H1 (cell line): ENCODE measurements around the gene TCERG1L. TPM values are rescaled to one million over a fixed set of nuclear protein-coding genes. Genes with fewer than 3 reads are reported as not detected.

Experiments used
- CTCF ChIA-PET: fragments of 300-600 bp; sonication (Branson Sonifier 250); formaldehyde crosslinking; loops from one replicate; lab custom pipeline; 2021; ENCODE audit not compliant: partially characterized antibody; lab: Charles Lee
- POLR2A ChIA-PET: fragments of 300-600 bp; sonication (Branson Sonifier 250); formaldehyde crosslinking; loops from one replicate; lab custom pipeline; 2021; ENCODE audit warnings: inconsistent platforms; ENCODE audit not compliant: partially characterized antibody; lab: Charles Lee
- DNase-seq, 2 experiments: peaks; one replicate each; pipeline versions ENCODE4 v3.0.0 to v3.0.0-alpha.2; 2010 to 2022; ENCODE audit warnings: low spot score in 2 of 2, low read depth in 1 of 2, mixed read lengths in 1 of 2
- FAIRE-seq: peaks from 2 replicates; lab custom pipeline; 2011; peaks lifted over from hg19 to GRCh38; lab: Jason Lieb, UNC
- H2AFZ ChIP-seq: 2 replicates; pipeline ENCODE4 v1.8.1; 2012; ENCODE audit warnings: low read length, inconsistent platforms
- H2AK5ac ChIP-seq: 2 replicates; pipeline ENCODE4 v1.6.1; 2013; ENCODE audit warnings: low read depth, low read length
- H2BK120ac ChIP-seq: replicated peaks from 2 replicates; pipeline ENCODE3; 2013; ENCODE audit warnings: low read depth, low read length, inconsistent platforms
- H2BK12ac ChIP-seq: 2 replicates; pipeline ENCODE4 v1.6.1; 2013; ENCODE audit warnings: low read depth, low read length
- H2BK15ac ChIP-seq: 2 replicates; pipeline ENCODE4 v1.6.1; 2013; ENCODE audit warnings: low read length
- H2BK20ac ChIP-seq: 2 replicates; pipeline ENCODE4 v1.6.1; 2013; ENCODE audit warnings: low read length
- H2BK5ac ChIP-seq: 2 replicates; pipeline ENCODE4 v1.6.1; 2013; ENCODE audit warnings: low read depth, low read length
- H3K14ac ChIP-seq: 2 replicates; pipeline ENCODE4 v1.6.1; 2013; ENCODE audit warnings: inconsistent platforms; ENCODE audit not compliant: insufficient read length
- H3K18ac ChIP-seq: 2 replicates; pipeline ENCODE4 v1.6.1; 2013; ENCODE audit warnings: low read length; ENCODE audit errors: extremely low read depth
- H3K23ac ChIP-seq: 2 replicates; pipeline ENCODE4 v1.6.1; 2013; ENCODE audit warnings: inconsistent platforms; ENCODE audit not compliant: insufficient read length
- H3K23me2 ChIP-seq: 2 replicates; pipeline ENCODE4 v1.6.1; 2013; ENCODE audit warnings: low read depth, low read length
- H3K27ac ChIP-seq: 2 replicates; pipeline ENCODE4 v1.6.1; 2011; ENCODE audit warnings: low read depth, low read length, inconsistent platforms
- H3K27me3 ChIP-seq, 4 experiments: replicated peaks in 1 of 4; 1 replicate in 1 of 4; 2 replicates in 3 of 4; pipeline versions ENCODE4 v1.6.1 to v1.8.1; 2011 to 2013; ENCODE audit warnings: low read length in 3 of 4, mild to moderate bottlenecking in 3 of 4, inconsistent platforms in 2 of 4, mixed read lengths in 2 of 4, moderate library complexity in 1 of 4; ENCODE audit not compliant: control insufficient read depth in 3 of 4, insufficient read depth in 3 of 4; ENCODE audit errors: extremely low read depth in 1 of 4
- H3K36me3 ChIP-seq, 4 experiments: 2 replicates each; pipeline versions ENCODE4 v1.6.1 to v1.8.1; 2011 to 2013; ENCODE audit warnings: mild to moderate bottlenecking in 4 of 4, low read length in 3 of 4, moderate library complexity in 2 of 4, control low read depth in 1 of 4, inconsistent platforms in 1 of 4; ENCODE audit not compliant: insufficient read depth in 4 of 4, control insufficient read depth in 2 of 4
- H3K4ac ChIP-seq: replicated peaks from 2 replicates; pipeline ENCODE3; 2013; ENCODE audit warnings: low read length, low read depth, mixed read lengths, inconsistent platforms; ENCODE audit not compliant: insufficient read length
- H3K4me1 ChIP-seq, 4 experiments: replicated peaks in 1 of 4; 1 replicate in 1 of 4; 2 replicates in 3 of 4; pipeline versions ENCODE4 v1.6.1 to v1.8.1; 2011 to 2013; ENCODE audit warnings: low read length in 3 of 4, inconsistent platforms in 2 of 4, mixed read lengths in 1 of 4; ENCODE audit not compliant: insufficient read depth in 4 of 4, control insufficient read depth in 3 of 4
- H3K4me2 ChIP-seq, 2 experiments: 2 replicates each; pipeline versions ENCODE4 v1.6.1 to v1.8.1; 2011 to 2013; ENCODE audit warnings: low read depth in 2 of 2, low read length in 2 of 2, control low read depth in 1 of 2, inconsistent platforms in 1 of 2, mild to moderate bottlenecking in 1 of 2; ENCODE audit not compliant: insufficient read depth in 1 of 2
- H3K4me3 ChIP-seq, 4 experiments: fragments of 200-600, 300-600 bp in 1 of 4; sonication (generic), shearing (Covaris generic), sonication (Bioruptor Twin) in 1 of 4; 2 replicates each; pipeline versions ENCODE4 v1.5.1 to v1.8.1; 2011 to 2016; ENCODE audit warnings: low read length in 4 of 4, low read depth in 3 of 4, control low read depth in 2 of 4, inconsistent platforms in 2 of 4, mild to moderate bottlenecking in 2 of 4, mixed read lengths in 1 of 4, moderate library complexity in 1 of 4; ENCODE audit not compliant: insufficient read depth in 2 of 4; ENCODE audit errors: extremely low read depth in 1 of 4
- H3K56ac ChIP-seq: replicated peaks from 2 replicates; pipeline ENCODE3; 2013; ENCODE audit warnings: low read depth, mild to moderate bottlenecking, mixed read lengths, low read length, inconsistent platforms; ENCODE audit not compliant: insufficient read length
- H3K79me1 ChIP-seq: 2 replicates; pipeline ENCODE4 v1.6.1; 2013; ENCODE audit warnings: low read depth, low read length, control low read depth
- H3K79me2 ChIP-seq, 2 experiments: 2 replicates each; pipeline versions ENCODE4 v1.6.1 to v1.8.1; 2012 to 2013; ENCODE audit warnings: low read length in 2 of 2, mild to moderate bottlenecking in 2 of 2, inconsistent platforms in 1 of 2; ENCODE audit not compliant: insufficient read depth in 2 of 2, control insufficient read depth in 1 of 2
- H3K9ac ChIP-seq, 4 experiments: replicated peaks in 1 of 4; 1 replicate in 1 of 4; 2 replicates in 3 of 4; pipeline versions ENCODE4 v1.6.1 to v1.8.1; 2011 to 2013; ENCODE audit warnings: low read depth in 3 of 4, low read length in 3 of 4, control low read depth in 2 of 4, mild to moderate bottlenecking in 2 of 4, moderate library complexity in 2 of 4, inconsistent platforms in 1 of 4; ENCODE audit errors: extremely low read depth in 1 of 4
- H3K9me3 ChIP-seq, 2 experiments: 2 replicates each; pipeline versions ENCODE4 v1.6.1 to v1.8.1; 2012 to 2013; ENCODE audit warnings: mild to moderate bottlenecking in 2 of 2, moderate library complexity in 2 of 2, control low read depth in 1 of 2, inconsistent platforms in 1 of 2, low read depth in 1 of 2, low read length in 1 of 2, mixed read lengths in 1 of 2; ENCODE audit not compliant: insufficient read depth in 2 of 2
- H4K20me1 ChIP-seq, 2 experiments: replicated peaks in 1 of 2; 2 replicates each; pipeline versions ENCODE3 to v1.8.1; 2011 to 2013; ENCODE audit warnings: inconsistent platforms in 2 of 2, low read length in 2 of 2, mild to moderate bottlenecking in 1 of 2; ENCODE audit not compliant: insufficient read depth in 2 of 2, control insufficient read depth in 1 of 2
- H4K5ac ChIP-seq: 2 replicates; pipeline ENCODE4 v1.6.1; 2013; ENCODE audit warnings: low read length, low read depth, mixed read lengths, inconsistent platforms; ENCODE audit not compliant: insufficient read length
- H4K8ac ChIP-seq: 2 replicates; pipeline ENCODE4 v1.8.0; 2013; ENCODE audit warnings: mild to moderate bottlenecking, moderate library complexity, low read length, inconsistent platforms; ENCODE audit not compliant: insufficient read depth; ENCODE audit errors: extremely low read depth
- H4K91ac ChIP-seq: replicated peaks from 2 replicates; pipeline ENCODE3; 2013; ENCODE audit warnings: low read length, mixed read lengths, inconsistent platforms; ENCODE audit not compliant: insufficient read length
- CHD1 ChIP-seq: IDR thresholded peaks from 2 replicates; pipeline ENCODE4 v1.6.1; 2012; ENCODE audit warnings: low read depth, low read length, improper control_type of control experiment
- EGR1 ChIP-seq: IDR thresholded peaks from 2 replicates; pipeline ENCODE4 v1.6.1; 2011; ENCODE audit warnings: low read depth, low read length, borderline replicate concordance
- FOSL1 ChIP-seq: IDR thresholded peaks from 2 replicates; pipeline ENCODE4 v1.6.1; 2011; ENCODE audit warnings: mild to moderate bottlenecking, low read depth, low read length, moderate library complexity; ENCODE audit not compliant: insufficient read depth
- MAFK ChIP-seq: IDR thresholded peaks from 2 replicates; pipeline ENCODE4 v1.6.1; 2012; ENCODE audit warnings: low read depth, mild to moderate bottlenecking, improper control_type of control experiment, low read length
- POU5F1 ChIP-seq: IDR thresholded peaks from 2 replicates; pipeline ENCODE4 v1.6.1; 2011; ENCODE audit warnings: low read depth, mild to moderate bottlenecking, low read length, moderate library complexity
- WGBS, 2 experiments: shearing (Covaris generic) in 1 of 2; methylation state at CpG; one replicate each; pipeline versions ENCODE4 v1.1.6 to v1.1.7; 2013 to 2015; ENCODE audit warnings: low lambda C conversion rate in 2 of 2, mixed read lengths in 2 of 2, inconsistent platforms in 1 of 2, low coverage in 1 of 2, missing lambda C conversion rate in 1 of 2; ENCODE audit not compliant: insufficient replicate concordance in 2 of 2, insufficient coverage in 1 of 2, insufficient read length in 1 of 2; ENCODE audit errors: extremely low coverage in 1 of 2, missing lambda C conversion rate in 1 of 2; 5-methylcytosine and 5-hydroxymethylcytosine counted together
- polyA plus RNA-seq, 7 experiments: library from polyadenylated mRNA; depleted of rRNA in 3 of 7; stranded (reverse) in 5 of 7; unstranded in 2 of 7; fragments of >200 nt in 5 of 7; fragments of 200-250 nt in 2 of 7; gene quantifications; 1 replicate in 5 of 7; 2 replicates in 1 of 7; 4 replicates in 1 of 7; pipeline versions ENCODE4 v1.2.1 to v1.2.3, GENCODE V29; 2011 to 2013; ENCODE audit warnings: missing spikeins in 2 of 7, mixed read lengths in 2 of 7
- total RNA-seq: library from RNA; stranded (reverse); fragmentation: NEBNext Ultra II Directional; extraction: Animal tissue kit (Norgen Biotek cat#: 25700); gene quantifications from 2 replicates; pipeline ENCODE4 v1.2.1, GENCODE V29; 2021
- TF ChIP-seq, protein P1 (sequence below), 3 experiments: IDR thresholded peaks; 1 replicate in 2 of 3; 2 replicates in 1 of 3; pipeline versions ENCODE4 v1.5.1 to v1.6.1; 2011; ENCODE audit warnings: low read length in 3 of 3, mild to moderate bottlenecking in 3 of 3, inconsistent platforms in 2 of 3, low read depth in 1 of 3, moderate library complexity in 1 of 3; ENCODE audit not compliant: insufficient read depth in 1 of 3; ENCODE audit errors: control extremely low read depth in 1 of 3

Gene TCERG1L
- total and polyA plus RNA-seq, 2 of the 8 experiments (the other 6 are each of a cell fraction or from before 2014, with no cell fraction given): 3.9 to 6.9 TPM

DNA sequence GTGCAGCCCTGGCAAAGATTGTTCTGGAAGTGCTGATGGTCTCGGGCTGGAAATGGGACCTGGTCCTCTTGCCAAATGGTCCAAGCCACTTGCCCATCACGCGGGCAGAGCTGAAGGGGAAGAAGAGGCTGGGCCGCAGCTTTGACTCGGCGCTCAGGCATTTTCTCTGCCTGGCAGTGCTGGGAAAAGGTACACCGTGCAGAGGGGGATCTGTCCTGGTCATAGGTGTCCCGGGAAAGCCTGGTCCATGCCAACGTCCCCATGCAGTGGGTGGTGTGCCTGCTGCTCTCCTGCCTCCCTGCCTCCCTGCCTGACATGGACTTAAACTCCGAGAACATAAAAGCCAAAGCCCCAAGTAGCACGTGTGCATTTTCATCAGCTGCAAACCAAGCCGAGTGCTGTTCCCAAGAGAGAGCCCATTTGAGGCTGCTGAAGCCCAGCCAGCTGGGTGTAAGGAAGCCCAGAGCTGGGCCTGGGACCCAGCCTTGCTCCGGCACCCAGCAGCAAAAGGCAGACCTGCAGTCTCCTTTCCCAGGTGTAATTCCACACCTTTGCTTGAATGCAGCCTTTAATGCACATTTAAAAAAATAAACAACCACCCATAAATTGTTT is 72.7 kb downstream of the TCERG1L start:
- no peak overlapping the region for H3K27ac ChIP-seq
- CTCF ChIA-PET: interaction anchor here (0.9 kb wide), 1 partner anchor 96 kb away, joined by 3 read pairs; no protein-coding TSS in a partner anchor
- WGBS, 2 experiments: 91% methylated on average over 13 of the region's 13 CpGs; no CpG with 5 or more reads in 1 of the 2 experiments
- H3K14ac ChIP-seq: no peak overlapping the region
- H3K56ac ChIP-seq: no peak overlapping the region
- H3K23ac ChIP-seq: no peak overlapping the region
- POLR2A ChIA-PET: no interaction called here
- no peak overlapping the region for H2BK15ac ChIP-seq
- no peak overlapping the region for H3K18ac ChIP-seq
- H2BK5ac ChIP-seq: no peak overlapping the region
- H3K4ac ChIP-seq: no peak overlapping the region
- no peaks in the 10 kb centered on the region for H4K20me1 ChIP-seq
- no peaks in the 10 kb centered on the region for H3K79me2 ChIP-seq
- TF ChIP-seq MAFK: no peak
- TF ChIP-seq POU5F1: no peak
- TF ChIP-seq, protein P1, sequence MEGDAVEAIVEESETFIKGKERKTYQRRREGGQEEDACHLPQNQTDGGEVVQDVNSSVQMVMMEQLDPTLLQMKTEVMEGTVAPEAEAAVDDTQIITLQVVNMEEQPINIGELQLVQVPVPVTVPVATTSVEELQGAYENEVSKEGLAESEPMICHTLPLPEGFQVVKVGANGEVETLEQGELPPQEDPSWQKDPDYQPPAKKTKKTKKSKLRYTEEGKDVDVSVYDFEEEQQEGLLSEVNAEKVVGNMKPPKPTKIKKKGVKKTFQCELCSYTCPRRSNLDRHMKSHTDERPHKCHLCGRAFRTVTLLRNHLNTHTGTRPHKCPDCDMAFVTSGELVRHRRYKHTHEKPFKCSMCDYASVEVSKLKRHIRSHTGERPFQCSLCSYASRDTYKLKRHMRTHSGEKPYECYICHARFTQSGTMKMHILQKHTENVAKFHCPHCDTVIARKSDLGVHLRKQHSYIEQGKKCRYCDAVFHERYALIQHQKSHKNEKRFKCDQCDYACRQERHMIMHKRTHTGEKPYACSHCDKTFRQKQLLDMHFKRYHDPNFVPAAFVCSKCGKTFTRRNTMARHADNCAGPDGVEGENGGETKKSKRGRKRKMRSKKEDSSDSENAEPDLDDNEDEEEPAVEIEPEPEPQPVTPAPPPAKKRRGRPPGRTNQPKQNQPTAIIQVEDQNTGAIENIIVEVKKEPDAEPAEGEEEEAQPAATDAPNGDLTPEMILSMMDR (IDR thresholded peaks at IDR 0.05; ENCODE audit: control extremely low read depth in 1 of 3, insufficient read depth in 1 of 3, low read depth in 1 of 3, low read length in 3 of 3): no peak
- TF ChIP-seq CHD1: no peak
- no peak for TF ChIP-seq FOSL1
- TF ChIP-seq EGR1: no peak
- no peaks in the 10 kb centered on the region; a peak in 2 of 4 replicates for H3K9me3 ChIP-seq
- no peak for FAIRE-seq
- H4K91ac ChIP-seq: no peak overlapping the region
- no peak overlapping the region for H2AK5ac ChIP-seq
- H3K9ac ChIP-seq: no peak overlapping the region
- H3K79me1 ChIP-seq: no peaks in the 10 kb centered on the region
- H4K5ac ChIP-seq: no peak overlapping the region
- H3K4me1 ChIP-seq: 0 out of 7 replicates have a peak, but pooled peaks cover 0 to under 1% (median 0%) of the 10 kb centered on the region in 4 experiments
- no peak overlapping the region for H3K4me2 ChIP-seq
- H2AFZ ChIP-seq: no peak overlapping the region
- H3K4me3 ChIP-seq: no peak overlapping the region
- no peak overlapping the region; the same call in 1 of the 2 replicates for H4K8ac ChIP-seq
- no peak for DNase-seq
- H3K27me3 ChIP-seq: no peaks in the 10 kb centered on the region
- no peaks in the 10 kb centered on the region for H3K23me2 ChIP-seq
- H2BK20ac ChIP-seq: no peak overlapping the region
- no peak overlapping the region for H2BK12ac ChIP-seq
- H3K36me3 ChIP-seq: no peaks in the 10 kb centered on the region
- no peak overlapping the region for H2BK120ac ChIP-seq
